GM19397 (cell line): ENCODE results near the gene CLIC5.
A peak's percentile ranks its signal among the peaks of the same experiment; 100 is the strongest.

ENCODE experiments used
- ATAC-seq: cut with Tn5 transposase; IDR thresholded peaks from one replicate; pipeline ENCODE4 v1.9.1; 2021; ENCODE audit warnings: mild to moderate bottlenecking, moderate library complexity; ENCODE audit not compliant: unreplicated experiment

CLIC5 gene

GRCh38 chr6:46036911-46037310, 21.3 kb upstream of the CLIC5 start:
- no peak for ATAC-seq

DNA sequence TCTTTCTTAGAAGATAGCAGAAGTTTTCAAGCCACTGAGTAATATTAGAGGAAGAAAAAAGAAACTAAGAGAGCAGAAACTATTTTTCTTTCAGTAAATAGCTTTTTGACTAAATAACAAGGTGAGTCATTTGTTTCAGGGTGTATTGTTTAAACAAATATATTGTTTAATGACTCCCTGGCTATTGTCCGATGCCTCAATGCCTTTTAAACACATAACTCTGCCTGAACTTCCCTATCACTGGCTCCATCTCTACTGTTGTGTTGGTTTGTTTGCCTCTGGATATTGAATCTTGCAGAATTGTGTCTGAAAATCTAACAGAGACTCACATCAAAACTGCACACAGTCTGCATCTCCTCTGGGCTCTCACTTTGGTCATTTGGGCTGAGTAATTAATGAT, 19.6 kb upstream of the CLIC5 start:
- no peak for ATAC-seq

DNA sequence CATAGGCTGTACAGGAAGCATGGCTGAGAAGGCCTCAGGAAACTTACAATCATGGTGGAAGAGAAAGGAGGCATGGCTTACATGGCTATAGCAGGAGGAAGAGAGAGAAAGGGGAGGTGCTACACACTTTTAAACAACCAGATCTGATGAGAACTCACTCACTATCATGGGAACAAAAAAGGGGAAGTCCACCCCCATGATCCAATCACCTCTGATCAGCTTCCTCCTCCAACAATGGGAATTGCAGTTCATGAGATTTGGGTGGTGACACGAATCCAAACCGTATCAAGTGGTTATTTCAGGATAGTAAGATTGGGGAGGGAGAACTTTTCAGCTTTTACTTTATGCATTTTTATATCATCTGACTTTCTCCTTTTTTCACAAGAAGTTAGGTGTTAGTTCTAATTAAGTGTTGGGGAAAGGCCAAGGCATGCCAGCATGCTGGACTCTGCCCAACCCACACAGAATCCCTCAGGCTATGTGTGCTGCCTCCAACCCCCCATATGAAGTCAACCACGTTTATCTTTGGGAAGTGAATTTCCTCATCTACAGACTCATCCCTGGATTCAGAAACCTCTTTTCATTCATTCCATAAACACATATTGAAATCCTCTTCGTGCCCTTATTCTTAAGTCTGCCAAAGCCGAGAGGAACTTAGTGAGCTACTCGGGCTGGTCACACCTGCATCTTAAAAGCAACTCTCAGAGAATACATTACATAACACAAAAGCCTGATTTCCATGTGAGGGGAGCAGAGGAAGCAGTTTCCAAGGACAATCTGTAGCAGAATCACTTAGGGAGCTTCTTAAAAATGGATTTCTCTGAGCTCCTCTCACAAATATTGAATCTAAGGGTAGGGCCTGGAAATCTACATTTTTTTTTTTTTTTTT, 16.7 kb upstream of the CLIC5 start:
- ATAC-seq, result no peak

GRCh38 chr6:46029602-46030001, 13.9 kb upstream of the CLIC5 start:
- no peak for ATAC-seq

DNA sequence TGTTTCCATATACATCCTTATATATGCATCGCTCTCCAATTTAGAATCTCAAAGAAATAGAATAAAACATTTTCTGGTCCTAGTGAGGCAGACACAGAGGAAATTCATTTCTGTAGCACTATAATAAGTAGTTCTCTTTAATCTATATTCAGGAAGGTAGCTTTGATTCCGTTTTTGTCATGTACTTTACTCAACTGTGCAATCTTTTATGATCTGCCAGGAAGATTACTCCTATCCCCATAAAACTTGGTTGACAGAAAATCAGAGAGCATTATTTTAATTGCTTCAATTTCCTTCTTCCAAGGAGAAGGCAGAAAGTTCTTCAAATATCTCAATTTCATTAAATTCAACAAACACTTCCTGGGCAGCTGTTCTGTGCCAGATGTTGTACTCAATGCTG, 10.6 kb upstream of the CLIC5 start:
- ATAC-seq, result no peak

GRCh38 chr6:46025573-46025972, 9.9 kb upstream of the CLIC5 start:
- no peak for ATAC-seq

DNA sequence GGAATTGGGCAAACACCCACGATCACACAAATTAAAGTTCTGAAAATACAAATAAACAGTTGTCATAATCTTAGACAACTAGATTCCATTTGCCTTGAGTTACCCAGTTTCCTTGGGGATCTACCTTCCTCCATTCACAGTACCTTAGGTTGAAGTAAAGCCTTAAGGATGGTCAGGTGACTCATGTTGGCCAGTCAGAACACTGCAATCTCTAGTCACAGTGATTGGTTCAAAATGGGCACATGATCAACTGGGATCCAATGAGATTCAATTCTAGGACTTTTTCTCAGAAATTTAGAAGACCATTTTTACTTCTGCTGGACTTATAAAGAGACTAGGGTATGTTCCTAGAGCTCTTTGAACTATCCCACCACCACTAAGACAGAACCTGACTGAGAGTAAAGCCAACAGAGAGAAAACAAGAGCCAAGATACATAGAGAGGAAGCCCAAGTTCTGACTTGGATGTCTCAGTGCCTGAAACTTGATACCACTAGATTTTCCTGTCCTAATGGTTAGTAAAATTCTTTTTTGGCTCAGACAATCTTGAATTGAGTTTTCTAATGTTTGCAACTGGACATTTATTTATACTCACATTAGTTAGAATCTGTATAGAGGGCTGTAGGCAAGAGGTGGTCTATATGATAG, 8.6 kb upstream of the CLIC5 start:
- no peak for ATAC-seq

GRCh38 chr6:46023216-46023915, 7.7 kb upstream of the CLIC5 start:
- no peak for ATAC-seq

DNA sequence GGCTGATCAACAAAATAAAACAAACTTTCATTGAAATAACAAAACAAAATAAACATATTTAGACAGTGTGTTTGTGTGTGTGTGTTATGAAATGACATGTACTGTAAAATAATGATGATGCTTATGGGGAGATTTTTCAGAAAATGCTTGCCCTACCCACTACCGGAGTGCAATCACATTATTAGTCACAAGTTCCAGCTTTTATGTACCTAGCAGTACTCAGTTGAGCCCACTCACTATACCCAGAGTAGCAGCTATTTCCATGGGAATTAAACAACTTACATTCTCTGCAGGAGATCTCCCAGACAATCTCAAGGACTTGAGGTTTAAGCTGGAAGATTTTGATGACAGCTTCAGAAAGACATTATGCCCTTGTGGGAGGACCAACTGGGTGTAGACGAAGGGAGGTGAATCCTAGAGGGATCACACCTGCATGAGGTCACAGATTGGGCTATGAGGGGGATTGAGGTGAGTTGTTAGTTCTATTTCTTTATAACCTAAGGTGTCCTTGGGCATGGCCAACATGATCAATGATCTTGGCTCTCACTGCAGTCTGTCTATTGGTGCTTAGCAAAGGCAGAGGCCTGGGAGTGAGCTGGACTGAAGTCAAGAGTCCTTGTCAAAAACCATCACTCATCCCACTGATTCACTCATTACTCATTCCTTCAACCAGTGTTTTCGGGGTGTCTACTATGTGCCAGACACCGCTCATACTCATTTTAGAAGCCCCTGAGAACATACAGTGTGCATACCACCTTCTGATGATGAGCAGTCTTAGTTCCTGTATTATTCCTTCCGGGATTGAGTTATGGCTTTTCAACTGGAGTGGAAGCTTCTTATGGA, 6.7 kb upstream of the CLIC5 start:
- no peak for ATAC-seq

GRCh38 chr6:46017726-46018125, 2.1 kb upstream of the CLIC5 start:
- no peak for ATAC-seq

DNA sequence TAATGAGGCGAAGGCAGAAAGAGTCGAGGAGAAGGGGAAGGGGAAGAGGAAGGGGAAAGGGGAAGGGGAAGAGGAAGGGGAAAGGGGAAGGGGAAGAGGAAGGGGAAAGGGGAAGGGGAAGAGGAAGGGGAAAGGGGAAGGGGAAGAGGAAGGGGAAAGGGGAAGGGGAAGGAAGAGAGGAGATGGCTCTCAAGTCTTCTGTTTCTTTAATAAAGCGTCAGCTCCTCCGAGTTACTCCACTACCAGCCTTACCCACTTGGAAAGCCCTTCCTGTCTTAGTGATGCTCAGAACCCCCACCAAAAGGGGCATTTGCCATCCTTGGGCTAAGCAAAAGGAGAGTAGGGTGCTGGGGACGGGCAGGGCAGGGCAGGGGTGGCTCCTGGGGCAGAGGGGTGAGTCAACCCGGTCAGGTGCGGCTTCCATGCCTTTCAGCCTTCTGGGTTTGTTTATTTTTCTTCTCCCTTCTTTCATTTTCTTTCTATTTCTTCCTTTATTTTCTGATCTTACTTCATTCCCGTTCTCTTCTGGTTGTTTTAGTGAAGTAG, 476 bp upstream of the CLIC5 start:
- no peak for ATAC-seq

DNA sequence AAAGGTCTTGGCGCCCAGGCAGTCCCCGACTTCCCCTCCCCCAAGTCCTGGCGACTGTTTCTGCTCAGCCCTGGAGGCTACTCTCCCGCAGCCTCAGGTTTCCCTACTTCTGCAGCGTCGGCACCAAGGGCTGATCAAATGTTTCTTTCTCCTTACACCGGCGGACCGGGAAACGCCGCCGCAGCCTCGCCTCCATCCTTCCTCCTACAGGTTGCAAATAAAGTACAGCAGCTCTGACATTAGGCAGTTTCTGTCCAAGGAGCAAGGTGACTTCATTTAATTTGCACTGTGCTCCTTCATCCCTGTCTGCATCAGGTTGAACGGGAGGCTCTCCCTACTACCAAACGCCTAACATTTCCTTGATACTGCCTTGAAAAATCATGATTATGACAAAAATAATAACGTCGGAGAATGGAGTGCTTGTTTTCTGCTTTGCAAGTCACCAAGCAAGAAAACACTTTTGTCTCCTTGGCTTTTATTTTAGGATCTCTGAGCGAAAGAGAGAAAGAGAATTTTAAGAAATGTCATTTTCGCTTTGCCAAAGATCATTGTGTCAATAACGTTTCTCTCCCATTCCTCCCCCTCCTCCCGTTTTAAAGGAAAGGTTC, 1.0 kb downstream of the CLIC5 start:
- no peak for ATAC-seq

DNA sequence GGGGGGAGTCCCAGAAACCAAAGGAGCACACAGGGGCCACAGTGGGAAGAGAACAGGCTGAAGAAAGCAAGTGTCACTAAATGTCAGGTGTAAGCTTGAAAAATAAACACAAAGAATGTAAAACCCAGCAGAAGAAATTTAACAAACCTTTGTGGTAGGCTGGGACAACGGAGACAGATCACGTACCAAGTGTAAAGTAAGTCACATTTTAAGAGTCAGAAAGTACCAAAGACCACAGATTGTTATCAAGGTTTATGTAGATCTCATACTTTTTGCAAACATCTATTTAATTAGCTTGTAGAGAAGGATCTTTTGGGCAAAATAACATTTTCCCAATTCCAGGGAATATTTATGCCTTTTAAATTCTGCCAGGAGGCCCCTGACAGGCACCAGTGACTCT, 1.6 kb downstream of the CLIC5 start:
- no peak for ATAC-seq

DNA sequence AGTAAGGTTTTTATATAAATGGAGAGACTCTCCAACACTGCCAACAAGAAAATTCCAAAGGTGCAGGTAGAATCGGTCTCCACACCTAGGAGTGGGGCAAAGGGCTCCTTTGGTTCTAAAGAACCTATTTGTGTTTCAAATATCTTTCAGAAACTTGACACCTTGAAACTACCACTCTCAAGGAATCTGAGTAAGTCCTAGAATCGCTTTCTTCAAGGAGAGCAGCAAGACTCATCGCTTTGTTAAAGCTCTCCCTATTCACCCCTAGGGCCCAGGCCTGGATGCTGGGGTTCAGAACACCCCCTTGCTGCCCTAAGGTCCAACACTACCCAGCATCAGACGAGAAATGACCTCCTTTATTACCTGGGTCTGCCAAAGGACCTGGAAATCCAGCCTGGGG, 2.0 kb downstream of the CLIC5 start:
- ATAC-seq, result no peak

GRCh38 chr6:46012834-46013233, 2.8 kb downstream of the CLIC5 start:
- no peak for ATAC-seq

DNA sequence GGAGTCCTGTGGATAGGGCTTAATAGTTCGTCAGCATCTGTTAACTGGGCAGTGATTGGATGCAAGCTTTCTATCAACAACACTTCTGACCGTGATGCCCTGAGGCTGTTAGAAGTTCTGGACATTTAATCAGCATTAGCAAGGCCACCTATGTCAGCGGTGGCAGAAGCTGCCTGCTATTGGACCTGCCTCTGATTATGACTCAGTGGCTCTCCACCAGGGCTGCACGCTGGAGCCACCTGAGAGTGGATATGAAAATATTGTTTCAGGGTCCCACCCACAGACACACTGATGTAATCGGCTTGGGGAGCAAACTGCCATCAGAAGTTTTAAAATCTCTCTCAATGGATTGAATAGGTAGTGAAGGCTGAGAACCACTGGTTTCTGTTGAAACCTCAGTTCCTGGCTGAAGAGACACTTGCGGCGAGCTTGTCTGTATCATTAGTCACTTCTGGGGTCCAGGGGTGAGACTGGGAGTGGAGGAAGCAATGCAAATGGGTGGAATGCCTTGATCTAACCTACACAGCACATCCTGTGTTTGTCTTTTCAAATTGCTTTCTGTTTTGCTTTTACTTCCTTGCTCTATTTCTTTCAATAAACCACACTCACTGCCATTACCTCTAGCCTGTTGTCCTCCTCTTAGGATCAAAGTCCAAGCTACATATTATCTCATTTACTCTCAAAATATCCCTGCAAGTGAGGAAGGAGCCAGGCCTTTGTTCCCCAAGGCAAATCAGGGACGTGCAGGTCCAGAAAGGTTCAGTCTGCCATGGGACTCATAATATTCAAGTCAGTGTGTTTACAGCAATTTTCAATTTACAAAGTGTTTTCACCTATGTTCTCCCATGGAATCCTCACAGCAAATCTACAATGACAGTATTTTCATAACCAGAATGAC, 4.2 kb downstream of the CLIC5 start:
- peak; percentile 94 for ATAC-seq

DNA sequence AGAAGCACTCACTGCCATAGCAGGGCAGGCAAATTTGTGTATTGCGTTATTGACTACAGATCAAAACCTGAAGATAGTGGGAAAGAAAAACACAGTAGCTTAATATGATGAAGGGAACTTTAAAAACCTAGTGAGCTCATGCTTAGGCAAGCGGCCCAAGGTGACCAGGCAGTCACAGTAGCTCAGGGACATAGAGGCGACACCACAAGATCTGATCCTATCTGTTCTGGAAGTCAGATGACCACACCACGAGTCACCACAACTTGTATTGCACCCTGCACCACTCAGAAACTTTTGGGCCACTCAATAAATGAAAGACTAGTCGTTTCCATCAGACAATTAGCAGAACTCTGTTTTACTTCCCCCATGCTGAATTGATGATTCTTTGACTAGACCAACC, 4.9 kb downstream of the CLIC5 start:
- ATAC-seq, result no peak

DNA sequence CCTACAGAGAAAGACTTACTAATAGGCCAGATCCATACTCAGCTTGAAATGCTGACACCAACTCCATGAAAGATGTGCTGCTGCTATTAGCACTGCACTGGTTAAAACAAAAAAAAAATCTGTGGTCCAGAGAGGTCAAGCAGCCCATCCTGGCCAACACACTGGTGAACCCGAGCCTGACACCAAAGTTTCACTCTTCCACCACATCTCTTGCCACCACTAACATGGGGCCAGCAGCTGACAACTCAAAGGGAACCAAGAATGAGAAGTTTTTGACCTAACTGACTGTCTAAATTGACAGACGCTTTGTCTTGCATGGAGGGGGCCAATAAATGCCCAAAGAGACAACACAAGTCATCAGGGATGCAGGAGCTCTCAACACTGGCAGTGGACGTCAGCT, 5.4 kb downstream of the CLIC5 start:
- no peak for ATAC-seq

DNA sequence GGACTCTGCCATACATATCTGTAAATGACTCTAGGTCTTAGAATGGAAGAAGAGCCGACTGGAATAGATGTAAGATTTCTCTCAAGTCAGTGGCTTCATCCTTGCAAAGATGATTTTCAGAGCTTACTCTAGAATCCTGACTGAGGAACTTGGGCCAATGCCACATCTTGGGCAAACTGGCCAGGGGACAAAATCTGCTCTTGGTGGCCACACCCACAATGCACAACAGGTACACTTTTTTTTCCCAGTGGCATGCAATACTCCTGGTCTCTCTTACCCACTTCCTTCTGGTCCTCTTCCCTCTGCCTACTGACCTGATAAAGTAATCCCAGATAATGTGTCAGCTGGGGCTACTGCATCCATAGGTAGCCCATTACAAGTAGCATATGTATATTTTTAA, 13.4 kb downstream of the CLIC5 start:
- ATAC-seq, result no peak
